HG03521 (cell line): ENCODE data around the gene ARCN1.

Source experiments
- ATAC-seq: cut with Tn5 transposase; IDR thresholded peaks from one replicate; pipeline ENCODE4 v1.9.1; 2021; ENCODE audit warnings: mild to moderate bottlenecking, moderate library complexity; ENCODE audit not compliant: unreplicated experiment

The ARCN1 gene

GRCh38 chr11:118572061-118572980, at the start of gene ARCN1:
Gene ARCN1 (plus strand): TSS chr11:118572409. CDS start chr11:118572548, 139 bp downstream.
- peak; percentile 51 for ATAC-seq

- ATAC-seq, result no peak
Observed at GRCh38 chr11:118522571-118523072, 49.6 kb upstream of the ARCN1 start.

- no peak for ATAC-seq
Observed at GRCh38 chr11:118524356-118524755, 47.9 kb upstream of the ARCN1 start.

- ATAC-seq, result no peak
Observed at GRCh38 chr11:118524757-118525470, 47.3 kb upstream of the ARCN1 start.

- ATAC-seq, result no peak
Observed at GRCh38 chr11:118526688-118527087, 45.5 kb upstream of the ARCN1 start.

GRCh38 chr11:118527109-118527508, 45.1 kb upstream of the ARCN1 start, which contains the start of gene TTC36:
Gene TTC36 (plus strand): TSS chr11:118527474. CDS start chr11:118527495, 21 bp downstream.
- no peak for ATAC-seq

- no peak for ATAC-seq
Observed at GRCh38 chr11:118528511-118528910, 43.7 kb upstream of the ARCN1 start.

- ATAC-seq, result no peak
Observed at GRCh38 chr11:118529584-118530175, 42.5 kb upstream of the ARCN1 start.

GRCh38 chr11:118530180-118530682, 42.0 kb upstream of the ARCN1 start:
- ATAC-seq, result no peak

- ATAC-seq, result peak; percentile 39
Observed at GRCh38 chr11:118530683-118531596, 41.3 kb upstream of the ARCN1 start, which contains the start of gene TMEM25. Gene TMEM25 (plus strand): TSS chr11:118531192. CDS start chr11:118531802, 610 bp downstream.

- no peak for ATAC-seq
Observed at GRCh38 chr11:118531597-118532084, 40.6 kb upstream of the ARCN1 start.

GRCh38 chr11:118532091-118532490, 40.1 kb upstream of the ARCN1 start:
- no peak for ATAC-seq

- no peak for ATAC-seq
Observed at GRCh38 chr11:118532852-118533768, 39.1 kb upstream of the ARCN1 start.

GRCh38 chr11:118533769-118534729, 38.2 kb upstream of the ARCN1 start:
- no peak for ATAC-seq

GRCh38 chr11:118535261-118535660, 36.9 kb upstream of the ARCN1 start:
- no peak for ATAC-seq

GRCh38 chr11:118536726-118537125, 35.5 kb upstream of the ARCN1 start:
- no peak for ATAC-seq

GRCh38 chr11:118537409-118537980, 34.7 kb upstream of the ARCN1 start:
- ATAC-seq, result no peak
